ENCODE data around the gene VGF.

DNA sequence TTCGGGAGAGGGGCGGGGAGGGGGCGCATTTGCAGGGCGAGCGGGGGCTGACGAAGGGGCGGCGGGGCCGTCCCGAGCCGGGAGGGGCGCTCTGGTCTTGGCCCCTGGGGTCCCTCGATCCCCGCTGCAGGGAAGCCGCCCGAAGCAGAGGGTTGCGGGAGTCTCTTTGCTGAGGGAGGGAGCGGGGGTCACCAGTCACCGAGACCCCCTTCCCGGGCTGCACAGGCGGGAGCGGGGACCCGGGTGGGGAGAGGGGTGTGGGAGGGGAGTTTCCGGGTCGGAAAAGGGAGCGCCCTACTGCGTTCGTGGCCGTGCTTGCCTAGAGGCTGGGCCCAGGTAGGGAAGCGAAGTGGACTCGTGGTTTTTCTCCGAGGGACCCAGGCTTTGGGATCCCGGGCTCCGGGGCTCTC lies 10.7 kb downstream of the VGF start:
- TF ChIP-seq, protein P1, sequence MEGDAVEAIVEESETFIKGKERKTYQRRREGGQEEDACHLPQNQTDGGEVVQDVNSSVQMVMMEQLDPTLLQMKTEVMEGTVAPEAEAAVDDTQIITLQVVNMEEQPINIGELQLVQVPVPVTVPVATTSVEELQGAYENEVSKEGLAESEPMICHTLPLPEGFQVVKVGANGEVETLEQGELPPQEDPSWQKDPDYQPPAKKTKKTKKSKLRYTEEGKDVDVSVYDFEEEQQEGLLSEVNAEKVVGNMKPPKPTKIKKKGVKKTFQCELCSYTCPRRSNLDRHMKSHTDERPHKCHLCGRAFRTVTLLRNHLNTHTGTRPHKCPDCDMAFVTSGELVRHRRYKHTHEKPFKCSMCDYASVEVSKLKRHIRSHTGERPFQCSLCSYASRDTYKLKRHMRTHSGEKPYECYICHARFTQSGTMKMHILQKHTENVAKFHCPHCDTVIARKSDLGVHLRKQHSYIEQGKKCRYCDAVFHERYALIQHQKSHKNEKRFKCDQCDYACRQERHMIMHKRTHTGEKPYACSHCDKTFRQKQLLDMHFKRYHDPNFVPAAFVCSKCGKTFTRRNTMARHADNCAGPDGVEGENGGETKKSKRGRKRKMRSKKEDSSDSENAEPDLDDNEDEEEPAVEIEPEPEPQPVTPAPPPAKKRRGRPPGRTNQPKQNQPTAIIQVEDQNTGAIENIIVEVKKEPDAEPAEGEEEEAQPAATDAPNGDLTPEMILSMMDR (IDR thresholded peaks at IDR 0.05), result no peak
- no peak for TF ChIP-seq POLR2A (IDR thresholded peaks at IDR 0.05)
